Measurements from ENCODE around the gene CEP164. TPM values are rescaled to one million over a fixed set of nuclear protein-coding genes. Genes with fewer than 3 reads are reported as not detected.

Gene CEP164
- total and polyA plus RNA-seq, 4 donors, result 7.1 to 51.2 (median 35.5) TPM

DNA sequence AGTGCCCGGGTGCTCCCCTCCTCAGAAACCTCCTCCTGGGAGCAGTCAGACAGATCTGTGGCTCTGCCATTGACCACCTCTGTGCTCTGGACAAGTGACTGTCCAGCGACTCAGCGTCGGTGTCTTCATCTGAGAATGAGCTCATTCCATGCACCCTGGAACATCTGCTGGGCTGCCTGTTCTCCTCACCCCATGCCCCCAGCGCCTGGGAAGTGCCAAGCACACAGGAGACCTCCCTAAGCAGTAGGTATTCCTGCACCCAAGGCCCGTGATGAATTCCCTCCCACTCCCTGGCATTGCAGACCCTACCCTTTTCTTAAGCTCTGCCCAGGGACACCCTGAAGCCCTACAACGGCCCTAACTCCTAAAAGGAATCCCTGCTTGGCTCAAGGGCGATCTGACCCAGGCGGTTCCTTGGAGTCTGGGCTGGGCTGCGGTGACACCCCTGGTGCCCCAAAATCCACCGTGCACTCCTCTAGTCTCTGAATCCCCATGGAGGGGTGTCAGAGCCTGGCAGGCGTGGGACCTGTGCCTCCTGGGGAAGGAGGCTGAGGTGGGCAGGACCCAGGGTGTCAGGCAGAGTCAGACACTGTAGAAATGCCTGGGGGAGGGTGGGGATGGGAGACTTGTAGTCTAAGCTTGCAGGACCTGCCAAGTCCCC lies 92.0 kb downstream of the CEP164 start:
- DNase-seq, result peak in 1 of 2 donors; percentile 57
- no peaks in the 10 kb centered on the region for H3K4me1 ChIP-seq (ENCODE audit: control insufficient read depth in 1 of 2, insufficient read depth in 2 of 2, low read length in 2 of 2)
- no peak overlapping the region for H3K27ac ChIP-seq (ENCODE audit: low read depth in 1 of 2, low read length in 2 of 2)
- no peaks in the 10 kb centered on the region for H3K9me3 ChIP-seq (ENCODE audit: control insufficient read depth, low read length)
- no peak for ATAC-seq (ENCODE audit: low FRiP score)
- no peaks in the 10 kb centered on the region for H3K27me3 ChIP-seq (ENCODE audit: control insufficient read depth in 1 of 2, insufficient read depth in 2 of 2, low read length in 1 of 2)
- intact Hi-C loops (cut with DNase I), result no loop called here
- no peaks in the 10 kb centered on the region for H3K36me3 ChIP-seq (ENCODE audit: control insufficient read depth in 1 of 2, insufficient read depth in 2 of 2, low read length in 1 of 2)
- H3K4me3 ChIP-seq (ENCODE audit: low read length in 2 of 2), result no peak overlapping the region
- WGBS, 2 donors, result 76 to 79% methylated on average over 12 of the region's 12 CpGs

DNA sequence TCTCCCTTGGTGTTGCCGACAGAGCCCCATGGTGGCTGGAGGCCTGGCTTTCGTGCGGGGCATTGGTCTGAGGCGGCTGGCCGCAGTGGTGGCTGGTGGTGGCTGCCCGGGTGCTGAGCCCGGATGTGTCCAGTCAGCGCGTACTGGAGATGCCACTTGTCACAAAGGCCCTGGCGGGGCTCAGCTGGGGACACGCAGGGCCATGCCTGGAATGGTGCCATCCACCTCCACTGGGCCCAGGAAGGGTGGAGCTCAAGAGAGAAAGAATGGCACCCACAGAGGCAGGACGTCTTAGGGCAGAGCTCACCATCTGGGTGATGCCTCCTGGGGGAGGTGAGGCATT lies 92.5 kb downstream of the CEP164 start:
- Histone ChIP-seq H3K9me3 (ENCODE audit: control insufficient read depth, low read length) (no peaks in the 10 kb centered on the region), H3K27me3 (ENCODE audit: control insufficient read depth in 1 of 2, insufficient read depth in 2 of 2, low read length in 1 of 2) (no peaks in the 10 kb centered on the region), H3K4me3 (ENCODE audit: low read length in 2 of 2) (no peak overlapping the region), H3K36me3 (ENCODE audit: control insufficient read depth in 1 of 2, insufficient read depth in 2 of 2, low read length in 1 of 2) (no peaks in the 10 kb centered on the region), H3K27ac (ENCODE audit: low read depth in 1 of 2, low read length in 2 of 2) (no peak overlapping the region), H3K4me1 (ENCODE audit: control insufficient read depth in 1 of 2, insufficient read depth in 2 of 2, low read length in 2 of 2) (no peaks in the 10 kb centered on the region)
- DNase-seq, result peak in 1 of 2 donors; percentile 59
- intact Hi-C loops (cut with DNase I), result no loop called here
- no peak for ATAC-seq (ENCODE audit: low FRiP score)
- 80% methylated on average over 12 of the region's 12 CpGs for WGBS, 2 donors

DNA sequence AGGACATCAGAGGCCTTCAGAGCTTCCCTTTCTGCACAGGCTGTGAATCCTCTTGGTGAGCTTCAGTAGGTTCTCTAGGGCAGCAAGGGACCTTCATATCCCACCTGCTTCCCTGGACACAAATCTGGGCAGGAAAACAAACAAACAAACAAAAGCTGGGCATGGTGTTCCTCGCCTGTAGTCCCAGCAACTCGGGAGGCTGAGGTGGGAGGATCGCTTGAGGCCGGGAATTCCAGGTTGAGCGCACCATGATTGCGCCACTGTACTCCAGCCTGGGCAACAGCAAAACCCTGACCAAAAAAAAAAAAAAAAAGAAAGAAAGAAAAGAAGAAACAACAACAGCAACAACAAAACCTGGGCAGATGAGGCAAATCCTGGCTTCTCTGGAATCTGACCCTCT lies 92.9 kb downstream of the CEP164 start:
- Histone ChIP-seq H3K36me3 (ENCODE audit: control insufficient read depth in 1 of 2, insufficient read depth in 2 of 2, low read length in 1 of 2) (no peaks in the 10 kb centered on the region), H3K9me3 (ENCODE audit: control insufficient read depth, low read length) (no peaks in the 10 kb centered on the region), H3K27ac (ENCODE audit: low read depth in 1 of 2, low read length in 2 of 2) (no peak overlapping the region), H3K27me3 (ENCODE audit: control insufficient read depth in 1 of 2, insufficient read depth in 2 of 2, low read length in 1 of 2) (no peaks in the 10 kb centered on the region), H3K4me1 (ENCODE audit: control insufficient read depth in 1 of 2, insufficient read depth in 2 of 2, low read length in 2 of 2) (no peaks in the 10 kb centered on the region), H3K4me3 (ENCODE audit: low read length in 2 of 2) (no peak overlapping the region)
- WGBS, 2 donors, result 93 to 94% methylated on average over 6 of the region's 6 CpGs
- no peak for ATAC-seq (ENCODE audit: low FRiP score)
- DNase-seq, result peak in 1 of 2 donors; percentile 9
- intact Hi-C loops (cut with DNase I), result no loop called here

DNA sequence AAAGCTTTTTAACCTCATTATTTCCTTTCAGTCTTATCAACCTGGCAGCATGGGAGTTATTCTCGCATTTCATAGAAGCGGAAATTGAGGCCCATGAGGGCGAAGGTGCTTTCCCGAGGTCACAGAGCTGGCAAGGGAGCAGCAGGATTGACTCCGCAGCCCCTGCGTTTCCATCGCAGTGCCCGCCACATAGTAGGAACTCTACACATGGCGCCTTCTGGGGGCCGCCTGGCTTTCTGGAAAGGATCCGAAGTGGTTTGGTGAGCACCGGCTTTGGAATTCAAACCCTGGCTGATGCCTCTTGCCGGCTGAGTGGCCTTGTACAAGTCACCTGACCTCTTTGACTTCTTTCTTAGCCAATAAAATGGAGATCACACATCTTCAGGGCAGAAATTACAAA lies 93.4 kb downstream of the CEP164 start:
- Histone ChIP-seq H3K27me3 (ENCODE audit: control insufficient read depth in 1 of 2, insufficient read depth in 2 of 2, low read length in 1 of 2) (no peaks in the 10 kb centered on the region), H3K36me3 (ENCODE audit: control insufficient read depth in 1 of 2, insufficient read depth in 2 of 2, low read length in 1 of 2) (no peaks in the 10 kb centered on the region), H3K27ac (ENCODE audit: low read depth in 1 of 2, low read length in 2 of 2) (no peak overlapping the region), H3K4me1 (ENCODE audit: control insufficient read depth in 1 of 2, insufficient read depth in 2 of 2, low read length in 2 of 2) (no peaks in the 10 kb centered on the region), H3K4me3 (ENCODE audit: low read length in 2 of 2) (no peak overlapping the region), H3K9me3 (ENCODE audit: control insufficient read depth, low read length) (no peaks in the 10 kb centered on the region)
- DNase-seq (peak in 1 of 2 donors; percentile 57), ATAC-seq (ENCODE audit: low FRiP score) (no peak)
- intact Hi-C loops (cut with DNase I), result no loop called here
- WGBS, 2 donors, result 86% methylated on average over 13 of the region's 13 CpGs

DNA sequence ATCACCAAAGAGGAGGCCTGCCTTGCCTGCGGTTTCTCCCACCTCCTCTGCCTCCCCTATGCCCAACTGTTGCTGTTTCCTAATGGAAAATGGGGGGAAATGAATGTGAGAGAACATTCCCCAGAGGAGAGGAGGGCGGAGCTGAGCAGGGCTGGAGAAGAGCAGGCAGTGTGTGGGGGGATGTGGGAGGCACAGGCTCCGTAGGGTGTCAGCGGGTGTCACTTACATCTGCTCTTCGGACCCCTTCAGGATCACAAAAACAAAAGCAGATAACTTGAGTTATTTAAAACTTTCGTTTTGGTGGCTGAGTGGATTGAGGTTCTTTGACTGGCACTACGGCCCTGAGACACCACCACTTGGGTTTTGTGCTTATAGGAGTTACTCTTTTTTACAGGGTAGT lies 93.8 kb downstream of the CEP164 start:
- Histone ChIP-seq H3K27ac (ENCODE audit: low read depth in 1 of 2, low read length in 2 of 2) (no peak overlapping the region), H3K9me3 (ENCODE audit: control insufficient read depth, low read length) (no peaks in the 10 kb centered on the region), H3K36me3 (ENCODE audit: control insufficient read depth in 1 of 2, insufficient read depth in 2 of 2, low read length in 1 of 2) (no peaks in the 10 kb centered on the region), H3K4me1 (ENCODE audit: control insufficient read depth in 1 of 2, insufficient read depth in 2 of 2, low read length in 2 of 2) (no peaks in the 10 kb centered on the region), H3K4me3 (ENCODE audit: low read length in 2 of 2) (no peak overlapping the region), H3K27me3 (ENCODE audit: control insufficient read depth in 1 of 2, insufficient read depth in 2 of 2, low read length in 1 of 2) (no peaks in the 10 kb centered on the region)
- intact Hi-C loops (cut with DNase I), result no loop called here
- ATAC-seq (ENCODE audit: low FRiP score), result no peak
- peak in 1 of 2 donors; percentile 19 for DNase-seq
- WGBS, 2 donors, result 79 to 82% methylated on average over 7 of the region's 7 CpGs

DNA sequence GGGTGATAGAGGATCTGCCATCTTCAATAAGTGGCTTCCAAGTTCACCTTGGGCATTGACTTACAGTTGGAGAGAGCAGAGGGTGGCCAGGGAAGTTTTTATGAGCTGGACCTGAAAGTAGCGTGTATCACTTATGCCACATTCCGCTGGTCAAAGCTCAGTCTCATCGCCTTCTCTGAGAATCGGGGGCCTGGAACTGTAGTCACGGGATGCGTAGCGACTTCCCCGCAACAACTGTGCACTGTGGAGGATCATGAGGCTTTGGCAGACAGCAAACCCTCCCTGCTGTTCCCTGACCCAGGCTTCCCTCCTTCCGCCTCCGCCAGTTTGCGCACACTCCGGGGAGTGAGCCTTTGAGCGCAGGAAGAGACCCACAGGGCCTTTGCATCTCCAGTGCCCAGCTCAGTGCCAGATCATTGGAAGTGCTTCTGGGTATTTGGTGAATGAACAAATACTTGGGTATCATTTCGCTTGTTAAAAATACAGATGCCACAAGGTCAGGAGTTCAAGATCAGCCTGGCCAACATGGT lies 95.5 kb downstream of the CEP164 start:
- Histone ChIP-seq H3K36me3 (ENCODE audit: control insufficient read depth in 1 of 2, insufficient read depth in 2 of 2, low read length in 1 of 2) (no peaks in the 10 kb centered on the region), H3K4me3 (ENCODE audit: low read length in 2 of 2) (no peak overlapping the region), H3K27ac (ENCODE audit: low read depth in 1 of 2, low read length in 2 of 2) (no peak overlapping the region), H3K9me3 (ENCODE audit: control insufficient read depth, low read length) (no peaks in the 10 kb centered on the region), H3K27me3 (ENCODE audit: control insufficient read depth in 1 of 2, insufficient read depth in 2 of 2, low read length in 1 of 2) (no peaks in the 10 kb centered on the region), H3K4me1 (ENCODE audit: control insufficient read depth in 1 of 2, insufficient read depth in 2 of 2, low read length in 2 of 2) (no peaks in the 10 kb centered on the region)
- intact Hi-C loops (cut with DNase I), result no loop called here
- DNase-seq (peak in 1 of 2 donors; percentile 33), ATAC-seq (ENCODE audit: low FRiP score) (no peak)
- WGBS, 2 donors, result 86 to 87% methylated on average over 14 of the region's 14 CpGs

DNA sequence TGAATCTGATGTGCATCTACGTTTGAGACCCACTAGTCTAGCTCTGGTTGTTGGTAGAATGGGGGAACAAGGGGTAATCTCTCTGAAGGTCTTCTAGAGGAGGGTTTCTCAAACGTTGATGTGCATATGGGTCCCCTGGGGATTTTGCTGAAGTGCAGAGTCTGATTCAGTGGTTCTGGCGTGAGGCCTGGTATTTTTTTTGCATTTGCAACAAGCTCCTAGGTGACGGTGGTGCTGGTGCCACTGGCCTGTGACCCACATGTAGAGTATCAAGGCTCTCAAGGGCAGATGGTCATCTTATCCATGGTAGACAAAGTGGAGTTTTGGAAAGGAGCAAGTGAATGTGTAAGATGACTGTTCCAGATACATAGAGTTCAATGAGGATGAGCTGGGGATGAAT lies 97.1 kb downstream of the CEP164 start:
- intact Hi-C loops (cut with DNase I), result loop anchor here (5.0 kb wide), 1 partner anchor 393 kb away; no protein-coding TSS in a partner anchor
- ATAC-seq (ENCODE audit: low FRiP score) (no peak), DNase-seq (no peak)
- H3K4me3 ChIP-seq (ENCODE audit: low read length in 2 of 2), result no peak overlapping the region
- no peak overlapping the region for H3K27ac ChIP-seq (ENCODE audit: low read depth in 1 of 2, low read length in 2 of 2)
- H3K4me1 ChIP-seq (ENCODE audit: control insufficient read depth in 1 of 2, insufficient read depth in 2 of 2, low read length in 2 of 2), result no peaks in the 10 kb centered on the region
- H3K36me3 ChIP-seq (ENCODE audit: control insufficient read depth in 1 of 2, insufficient read depth in 2 of 2, low read length in 1 of 2), result no peaks in the 10 kb centered on the region
- 49 to 52% methylated on average over 4 of the region's 4 CpGs for WGBS, 2 donors
- no peaks in the 10 kb centered on the region for H3K27me3 ChIP-seq (ENCODE audit: control insufficient read depth in 1 of 2, insufficient read depth in 2 of 2, low read length in 1 of 2)
- no peaks in the 10 kb centered on the region for H3K9me3 ChIP-seq (ENCODE audit: control insufficient read depth, low read length)

DNA sequence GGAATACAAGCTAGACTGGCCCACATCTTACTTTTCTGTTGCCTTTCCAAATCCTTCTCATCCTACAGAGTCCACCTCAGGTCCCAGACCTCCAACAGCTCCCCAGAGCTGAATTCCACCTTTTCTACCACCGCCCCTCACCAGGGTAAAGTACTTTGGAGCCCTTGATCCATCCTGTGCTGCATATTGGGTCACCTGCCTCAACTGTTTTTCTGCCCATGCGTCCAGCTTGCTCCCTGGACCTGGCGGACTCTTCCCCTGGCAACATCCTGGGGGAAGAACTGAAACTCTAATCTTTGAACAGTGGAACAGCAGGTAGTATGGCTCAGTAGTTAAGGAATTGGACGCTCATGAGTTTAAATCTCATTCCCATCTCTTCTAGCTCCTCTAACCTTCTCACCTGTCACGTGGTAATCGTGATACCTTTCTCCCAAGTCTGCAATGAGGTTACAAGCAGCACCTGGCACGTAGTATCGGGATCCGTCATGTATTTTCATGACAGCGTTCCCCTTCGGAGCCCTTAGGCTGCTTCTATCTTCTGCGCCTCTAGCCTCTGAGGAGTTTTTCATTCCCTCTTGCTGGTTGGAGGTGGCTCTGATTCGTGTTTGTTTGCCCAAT lies 98.1 kb downstream of the CEP164 start:
- no peak overlapping the region for H3K4me3 ChIP-seq (ENCODE audit: low read length in 2 of 2)
- ATAC-seq (ENCODE audit: low FRiP score), result no peak

DNA sequence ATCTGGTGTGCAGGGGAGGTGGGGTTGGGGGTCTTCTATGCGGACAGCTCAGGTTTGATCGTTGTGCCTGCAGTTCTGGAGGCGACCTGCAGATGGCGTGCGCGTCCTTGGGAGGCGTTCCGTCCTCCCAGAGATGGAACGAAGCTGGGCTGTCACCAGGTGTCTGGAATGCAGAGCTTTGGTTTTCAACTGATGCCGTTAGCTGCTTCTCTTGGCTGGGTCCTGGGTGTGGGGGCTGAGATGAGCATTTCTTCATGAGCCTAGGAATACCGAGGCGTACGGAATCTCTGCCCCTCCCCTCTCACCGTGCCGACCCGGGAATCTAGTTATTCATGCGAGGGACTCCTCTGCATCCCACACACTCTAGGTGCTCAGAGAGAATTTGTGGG lies 98.6 kb downstream of the CEP164 start:
- ATAC-seq (ENCODE audit: low FRiP score) (peak; percentile 54), DNase-seq (peak; percentile 72 to 88)
- Histone ChIP-seq H3K9me3 (ENCODE audit: control insufficient read depth, low read length) (no peaks in the 10 kb centered on the region), H3K27me3 (ENCODE audit: control insufficient read depth in 1 of 2, insufficient read depth in 2 of 2, low read length in 1 of 2) (no peaks in the 10 kb centered on the region), H3K36me3 (ENCODE audit: control insufficient read depth in 1 of 2, insufficient read depth in 2 of 2, low read length in 1 of 2) (no peaks in the 10 kb centered on the region), H3K27ac (ENCODE audit: low read depth in 1 of 2, low read length in 2 of 2) (no peak overlapping the region), H3K4me1 (ENCODE audit: control insufficient read depth in 1 of 2, insufficient read depth in 2 of 2, low read length in 2 of 2) (no peaks in the 10 kb centered on the region), H3K4me3 (ENCODE audit: low read length in 2 of 2) (no peak overlapping the region)
- 4 to 7% methylated on average over 17 of the region's 17 CpGs for WGBS, 2 donors
- intact Hi-C loops (cut with DNase I), result loop anchor here (5.0 kb wide), 1 partner anchor 391 kb away; no protein-coding TSS in a partner anchor

More for the DNA sequence above, 98.1 kb downstream of the CEP164 start:
- Histone ChIP-seq H3K36me3 (ENCODE audit: control insufficient read depth in 1 of 2, insufficient read depth in 2 of 2, low read length in 1 of 2) (no peaks in the 10 kb centered on the region), H3K4me1 (ENCODE audit: control insufficient read depth in 1 of 2, insufficient read depth in 2 of 2, low read length in 2 of 2) (no peaks in the 10 kb centered on the region), H3K27me3 (ENCODE audit: control insufficient read depth in 1 of 2, insufficient read depth in 2 of 2, low read length in 1 of 2) (no peaks in the 10 kb centered on the region), H3K9me3 (ENCODE audit: control insufficient read depth, low read length) (no peaks in the 10 kb centered on the region), H3K27ac (ENCODE audit: low read depth in 1 of 2, low read length in 2 of 2) (no peak overlapping the region)
- 48 to 51% methylated on average over 13 of the region's 13 CpGs for WGBS, 2 donors
- intact Hi-C loops (cut with DNase I), result loop anchor here (5.0 kb wide), 1 partner anchor 392 kb away; no protein-coding TSS in a partner anchor
- peak in 1 of 2 donors; percentile 11 for DNase-seq

All from aorta (tissue), 5 donors.